Measurements from ENCODE around the gene PER1.

- TF ChIP-seq KAT2A (conservative IDR thresholded peaks at IDR 0.05; ENCODE audit: control insufficient read depth, low read depth, low read length) (no peak), MXI1 (IDR thresholded peaks at IDR 0.05; ENCODE audit: low read depth, low read length) (no peak), POLR2AphosphoS2 (IDR thresholded peaks at IDR 0.05; ENCODE audit: low read depth, low read length) (no peak), PML (IDR thresholded peaks at IDR 0.05; ENCODE audit: low read length) (no peak), REST (IDR thresholded peaks at IDR 0.05; ENCODE audit: low read depth, low read length) (no peak), FOS (IDR thresholded peaks at IDR 0.05; ENCODE audit: borderline replicate concordance, extremely low read depth, insufficient read length) (no peak), TCF3 (IDR thresholded peaks at IDR 0.05; ENCODE audit: borderline replicate concordance, insufficient read depth, low read depth, low read length) (no peak), ZNF384 (IDR thresholded peaks at IDR 0.05; ENCODE audit: borderline replicate concordance, low read depth, low read length) (no peak), BHLHE40 (IDR thresholded peaks at IDR 0.05; ENCODE audit: borderline replicate concordance in 1 of 2, low read depth in 2 of 2, low read length in 1 of 2) (no peak), NFIC (IDR thresholded peaks at IDR 0.05; ENCODE audit: low read depth, low read length) (no peak)
- TF ChIP-seq, protein P1, sequence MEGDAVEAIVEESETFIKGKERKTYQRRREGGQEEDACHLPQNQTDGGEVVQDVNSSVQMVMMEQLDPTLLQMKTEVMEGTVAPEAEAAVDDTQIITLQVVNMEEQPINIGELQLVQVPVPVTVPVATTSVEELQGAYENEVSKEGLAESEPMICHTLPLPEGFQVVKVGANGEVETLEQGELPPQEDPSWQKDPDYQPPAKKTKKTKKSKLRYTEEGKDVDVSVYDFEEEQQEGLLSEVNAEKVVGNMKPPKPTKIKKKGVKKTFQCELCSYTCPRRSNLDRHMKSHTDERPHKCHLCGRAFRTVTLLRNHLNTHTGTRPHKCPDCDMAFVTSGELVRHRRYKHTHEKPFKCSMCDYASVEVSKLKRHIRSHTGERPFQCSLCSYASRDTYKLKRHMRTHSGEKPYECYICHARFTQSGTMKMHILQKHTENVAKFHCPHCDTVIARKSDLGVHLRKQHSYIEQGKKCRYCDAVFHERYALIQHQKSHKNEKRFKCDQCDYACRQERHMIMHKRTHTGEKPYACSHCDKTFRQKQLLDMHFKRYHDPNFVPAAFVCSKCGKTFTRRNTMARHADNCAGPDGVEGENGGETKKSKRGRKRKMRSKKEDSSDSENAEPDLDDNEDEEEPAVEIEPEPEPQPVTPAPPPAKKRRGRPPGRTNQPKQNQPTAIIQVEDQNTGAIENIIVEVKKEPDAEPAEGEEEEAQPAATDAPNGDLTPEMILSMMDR (IDR thresholded peaks at IDR 0.05 in 2 of 3, conservative IDR thresholded peaks at IDR 0.05 in 1 of 3; ENCODE audit: control insufficient read depth in 2 of 3, extremely low read depth in 1 of 3, insufficient read depth in 1 of 3, low read depth in 3 of 3, low read length in 3 of 3): no peak
- TF ChIP-seq, protein P2, sequence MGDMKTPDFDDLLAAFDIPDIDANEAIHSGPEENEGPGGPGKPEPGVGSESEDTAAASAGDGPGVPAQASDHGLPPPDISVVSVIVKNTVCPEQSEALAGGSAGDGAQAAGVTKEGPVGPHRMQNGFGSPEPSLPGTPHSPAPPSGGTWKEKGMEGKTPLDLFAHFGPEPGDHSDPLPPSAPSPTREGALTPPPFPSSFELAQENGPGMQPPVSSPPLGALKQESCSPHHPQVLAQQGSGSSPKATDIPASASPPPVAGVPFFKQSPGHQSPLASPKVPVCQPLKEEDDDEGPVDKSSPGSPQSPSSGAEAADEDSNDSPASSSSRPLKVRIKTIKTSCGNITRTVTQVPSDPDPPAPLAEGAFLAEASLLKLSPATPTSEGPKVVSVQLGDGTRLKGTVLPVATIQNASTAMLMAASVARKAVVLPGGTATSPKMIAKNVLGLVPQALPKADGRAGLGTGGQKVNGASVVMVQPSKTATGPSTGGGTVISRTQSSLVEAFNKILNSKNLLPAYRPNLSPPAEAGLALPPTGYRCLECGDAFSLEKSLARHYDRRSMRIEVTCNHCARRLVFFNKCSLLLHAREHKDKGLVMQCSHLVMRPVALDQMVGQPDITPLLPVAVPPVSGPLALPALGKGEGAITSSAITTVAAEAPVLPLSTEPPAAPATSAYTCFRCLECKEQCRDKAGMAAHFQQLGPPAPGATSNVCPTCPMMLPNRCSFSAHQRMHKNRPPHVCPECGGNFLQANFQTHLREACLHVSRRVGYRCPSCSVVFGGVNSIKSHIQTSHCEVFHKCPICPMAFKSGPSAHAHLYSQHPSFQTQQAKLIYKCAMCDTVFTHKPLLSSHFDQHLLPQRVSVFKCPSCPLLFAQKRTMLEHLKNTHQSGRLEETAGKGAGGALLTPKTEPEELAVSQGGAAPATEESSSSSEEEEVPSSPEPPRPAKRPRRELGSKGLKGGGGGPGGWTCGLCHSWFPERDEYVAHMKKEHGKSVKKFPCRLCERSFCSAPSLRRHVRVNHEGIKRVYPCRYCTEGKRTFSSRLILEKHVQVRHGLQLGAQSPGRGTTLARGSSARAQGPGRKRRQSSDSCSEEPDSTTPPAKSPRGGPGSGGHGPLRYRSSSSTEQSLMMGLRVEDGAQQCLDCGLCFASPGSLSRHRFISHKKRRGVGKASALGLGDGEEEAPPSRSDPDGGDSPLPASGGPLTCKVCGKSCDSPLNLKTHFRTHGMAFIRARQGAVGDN (IDR thresholded peaks at IDR 0.05): no peak
Observed at GRCh38 chr17:8149419-8150193, 2.6 kb downstream of the PER1 start.
